ENCODE results near the gene KCNC1. TPM values are rescaled to one million over a fixed set of nuclear protein-coding genes. Genes with fewer than 3 reads are reported as not detected.

KCNC1 gene
- polyA plus RNA-seq, 1 donor from 2014 or later: 8.9 TPM

DNA sequence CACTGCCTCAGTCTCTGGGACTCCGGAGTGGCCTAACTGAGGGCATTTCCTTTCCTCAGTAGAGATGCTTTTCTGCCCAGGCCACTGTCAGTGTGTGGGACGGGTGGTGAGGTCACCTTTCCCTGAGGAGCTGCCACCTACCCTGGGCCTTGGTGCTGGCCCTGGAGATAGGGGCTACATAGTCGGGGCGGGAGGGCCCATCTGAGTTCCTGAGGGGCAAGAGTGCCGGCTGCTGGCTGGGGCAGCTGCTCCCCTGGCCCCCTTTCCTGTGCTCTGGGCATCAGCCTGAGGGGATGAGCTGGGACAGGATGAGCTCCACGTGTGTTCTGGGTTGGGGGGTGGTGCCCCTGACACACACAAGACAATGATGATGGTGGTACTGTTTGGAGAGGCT is 5.4 kb downstream of the KCNC1 start:
- no peak overlapping the region for H2AFZ ChIP-seq (ENCODE audit: low read depth, low read length)
- peak overlapping the region; percentile 84 for H3K4me2 ChIP-seq (ENCODE audit: low read length)
- H3K9me3 ChIP-seq (ENCODE audit: low read length): no peaks in the 10 kb centered on the region
- no peaks in the 10 kb centered on the region for H3K9me2 ChIP-seq (ENCODE audit: insufficient read depth, low read length)
- H3K27ac ChIP-seq (ENCODE audit: low read length): peak overlapping the region; percentile 71
- H3F3A ChIP-seq (ENCODE audit: insufficient read depth, low read length, poor library complexity, severe bottlenecking): no peaks in the 10 kb centered on the region
- H4K20me1 ChIP-seq (ENCODE audit: insufficient read depth): peaks cover 3% of the 10 kb centered on the region
- no peaks in the 10 kb centered on the region for H3K27me3 ChIP-seq (ENCODE audit: insufficient read depth, low read depth, low read length)
- no peak for TF ChIP-seq POLR2AphosphoS5 (IDR thresholded peaks at IDR 0.05)
- TF ChIP-seq TAF1 (IDR thresholded peaks at IDR 0.05; ENCODE audit: low read depth): no peak
- TF ChIP-seq EP300 (conservative IDR thresholded peaks at IDR 0.05; ENCODE audit: poor library complexity, severe bottlenecking): no peak
- no peak for TF ChIP-seq SMC3 (conservative IDR thresholded peaks at IDR 0.05; ENCODE audit: poor library complexity)
- TF ChIP-seq, protein P1, sequence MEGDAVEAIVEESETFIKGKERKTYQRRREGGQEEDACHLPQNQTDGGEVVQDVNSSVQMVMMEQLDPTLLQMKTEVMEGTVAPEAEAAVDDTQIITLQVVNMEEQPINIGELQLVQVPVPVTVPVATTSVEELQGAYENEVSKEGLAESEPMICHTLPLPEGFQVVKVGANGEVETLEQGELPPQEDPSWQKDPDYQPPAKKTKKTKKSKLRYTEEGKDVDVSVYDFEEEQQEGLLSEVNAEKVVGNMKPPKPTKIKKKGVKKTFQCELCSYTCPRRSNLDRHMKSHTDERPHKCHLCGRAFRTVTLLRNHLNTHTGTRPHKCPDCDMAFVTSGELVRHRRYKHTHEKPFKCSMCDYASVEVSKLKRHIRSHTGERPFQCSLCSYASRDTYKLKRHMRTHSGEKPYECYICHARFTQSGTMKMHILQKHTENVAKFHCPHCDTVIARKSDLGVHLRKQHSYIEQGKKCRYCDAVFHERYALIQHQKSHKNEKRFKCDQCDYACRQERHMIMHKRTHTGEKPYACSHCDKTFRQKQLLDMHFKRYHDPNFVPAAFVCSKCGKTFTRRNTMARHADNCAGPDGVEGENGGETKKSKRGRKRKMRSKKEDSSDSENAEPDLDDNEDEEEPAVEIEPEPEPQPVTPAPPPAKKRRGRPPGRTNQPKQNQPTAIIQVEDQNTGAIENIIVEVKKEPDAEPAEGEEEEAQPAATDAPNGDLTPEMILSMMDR (IDR thresholded peaks at IDR 0.05; ENCODE audit: poor library complexity, severe bottlenecking): no peak
- TF ChIP-seq MXI1 (conservative IDR thresholded peaks at IDR 0.05; ENCODE audit: poor library complexity, severe bottlenecking): no peak
- no peak for TF ChIP-seq REST (IDR thresholded peaks at IDR 0.05; ENCODE audit: borderline replicate concordance)
- no peak for TF ChIP-seq RAD21 (conservative IDR thresholded peaks at IDR 0.05)
- TF ChIP-seq EZH2 (IDR thresholded peaks at IDR 0.05; ENCODE audit: borderline replicate concordance, insufficient read depth, low read length, poor library complexity, severe bottlenecking): no peak
- peak overlapping the region; percentile 77 for H3K9ac ChIP-seq (ENCODE audit: low read length)
- no peaks in the 10 kb centered on the region for H3K36me3 ChIP-seq (ENCODE audit: insufficient read depth, low read length)
- H3K79me2 ChIP-seq (replicated peaks; ENCODE audit: insufficient read depth, low read length): peaks cover 35% of the 10 kb centered on the region
- H3K4me3 ChIP-seq (ENCODE audit: low read length): peak overlapping the region; percentile 99

- no peaks in the 10 kb centered on the region for H3K9me2 ChIP-seq (ENCODE audit: insufficient read depth, low read length)
- no peaks in the 10 kb centered on the region for H3K27me3 ChIP-seq (ENCODE audit: insufficient read depth, low read depth, low read length)
- H4K20me1 ChIP-seq (ENCODE audit: insufficient read depth): peaks cover 3% of the 10 kb centered on the region
- H3K9ac ChIP-seq (ENCODE audit: low read length): no peak overlapping the region
- H3K9me3 ChIP-seq (ENCODE audit: low read length): no peaks in the 10 kb centered on the region
- peak overlapping the region; percentile 99 for H3K4me3 ChIP-seq (ENCODE audit: low read length)
- TF ChIP-seq MXI1 (conservative IDR thresholded peaks at IDR 0.05; ENCODE audit: poor library complexity, severe bottlenecking) (no peak), EP300 (conservative IDR thresholded peaks at IDR 0.05; ENCODE audit: poor library complexity, severe bottlenecking) (no peak), RAD21 (conservative IDR thresholded peaks at IDR 0.05) (no peak), SMC3 (conservative IDR thresholded peaks at IDR 0.05; ENCODE audit: poor library complexity) (no peak), REST (IDR thresholded peaks at IDR 0.05; ENCODE audit: borderline replicate concordance) (no peak), POLR2AphosphoS5 (IDR thresholded peaks at IDR 0.05) (no peak), TAF1 (IDR thresholded peaks at IDR 0.05; ENCODE audit: low read depth) (no peak), EZH2 (IDR thresholded peaks at IDR 0.05; ENCODE audit: borderline replicate concordance, insufficient read depth, low read length, poor library complexity, severe bottlenecking) (no peak)
- TF ChIP-seq, protein P1 (IDR thresholded peaks at IDR 0.05; ENCODE audit: poor library complexity, severe bottlenecking): no peak
- H3K27ac ChIP-seq (ENCODE audit: low read length): no peak overlapping the region
- H3F3A ChIP-seq (ENCODE audit: insufficient read depth, low read length, poor library complexity, severe bottlenecking): no peaks in the 10 kb centered on the region
- H3K36me3 ChIP-seq (ENCODE audit: insufficient read depth, low read length): no peaks in the 10 kb centered on the region
- H3K79me2 ChIP-seq (replicated peaks; ENCODE audit: insufficient read depth, low read length): peaks cover 37% of the 10 kb centered on the region
- no peak overlapping the region for H2AFZ ChIP-seq (ENCODE audit: low read depth, low read length)
- no peak overlapping the region for H3K4me2 ChIP-seq (ENCODE audit: low read length)
Measured at GRCh38 chr11:17740649-17741235, 6.2 kb downstream of the KCNC1 start.
